ENCODE results near the gene SCARF1.

GRCh38 chr17:1635675-1636465 is 9.7 kb downstream of the SCARF1 start:
- no peak for TF ChIP-seq CTCF (IDR thresholded peaks at IDR 0.05)
- no peak for TF ChIP-seq EP300 (IDR thresholded peaks at IDR 0.05)
- TF ChIP-seq POLR2A (IDR thresholded peaks at IDR 0.05): no peak

All from ovary (tissue), 3 donors.